ENCODE data around the gene AOAH.

- TF ChIP-seq, protein P1, sequence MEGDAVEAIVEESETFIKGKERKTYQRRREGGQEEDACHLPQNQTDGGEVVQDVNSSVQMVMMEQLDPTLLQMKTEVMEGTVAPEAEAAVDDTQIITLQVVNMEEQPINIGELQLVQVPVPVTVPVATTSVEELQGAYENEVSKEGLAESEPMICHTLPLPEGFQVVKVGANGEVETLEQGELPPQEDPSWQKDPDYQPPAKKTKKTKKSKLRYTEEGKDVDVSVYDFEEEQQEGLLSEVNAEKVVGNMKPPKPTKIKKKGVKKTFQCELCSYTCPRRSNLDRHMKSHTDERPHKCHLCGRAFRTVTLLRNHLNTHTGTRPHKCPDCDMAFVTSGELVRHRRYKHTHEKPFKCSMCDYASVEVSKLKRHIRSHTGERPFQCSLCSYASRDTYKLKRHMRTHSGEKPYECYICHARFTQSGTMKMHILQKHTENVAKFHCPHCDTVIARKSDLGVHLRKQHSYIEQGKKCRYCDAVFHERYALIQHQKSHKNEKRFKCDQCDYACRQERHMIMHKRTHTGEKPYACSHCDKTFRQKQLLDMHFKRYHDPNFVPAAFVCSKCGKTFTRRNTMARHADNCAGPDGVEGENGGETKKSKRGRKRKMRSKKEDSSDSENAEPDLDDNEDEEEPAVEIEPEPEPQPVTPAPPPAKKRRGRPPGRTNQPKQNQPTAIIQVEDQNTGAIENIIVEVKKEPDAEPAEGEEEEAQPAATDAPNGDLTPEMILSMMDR (IDR thresholded peaks at IDR 0.05), result no peak
- TF ChIP-seq POLR2A (IDR thresholded peaks at IDR 0.05) (no peak), POLR2AphosphoS5 (IDR thresholded peaks at IDR 0.05; ENCODE audit: insufficient read depth in 1 of 2, low read depth in 1 of 2) (no peak)
These were observed 196.8 kb downstream of the AOAH start for GRCh38 chr7:36527549-36527913.
